ENCODE data around the gene TMTC1.

The TMTC1 gene

GRCh38 chr12:29639893-29640495 lies 143.7 kb downstream of the TMTC1 start:
- TF ChIP-seq FOXM1 (IDR thresholded peaks at IDR 0.05; ENCODE audit: borderline replicate concordance, low read depth), result no peak
- no peak for TF ChIP-seq EP300 (IDR thresholded peaks at IDR 0.05; ENCODE audit: borderline replicate concordance)
- TF ChIP-seq YY1 (IDR thresholded peaks at IDR 0.05; ENCODE audit: low read depth), result no peak
- no peak for TF ChIP-seq EGR1 (IDR thresholded peaks at IDR 0.05)
- no peak for TF ChIP-seq NFIC (IDR thresholded peaks at IDR 0.05)
- TF ChIP-seq TAF1 (IDR thresholded peaks at IDR 0.05; ENCODE audit: low read depth), result no peak
- no peak for TF ChIP-seq USF1 (IDR thresholded peaks at IDR 0.05)
- TF ChIP-seq TCF12 (IDR thresholded peaks at IDR 0.05; ENCODE audit: low read depth), result no peak
- TF ChIP-seq REST (IDR thresholded peaks at IDR 0.05; ENCODE audit: low read depth), result no peak
- TF ChIP-seq RAD21 (IDR thresholded peaks at IDR 0.05; ENCODE audit: low read depth), result no peak
- TF ChIP-seq TEAD4 (IDR thresholded peaks at IDR 0.05), result no peak
- TF ChIP-seq CREB1 (IDR thresholded peaks at IDR 0.05; ENCODE audit: low read depth), result no peak
- TF ChIP-seq ZBTB7A (IDR thresholded peaks at IDR 0.05; ENCODE audit: low read depth), result no peak
- no peak for TF ChIP-seq MAX (IDR thresholded peaks at IDR 0.05)
- TF ChIP-seq CEBPB (IDR thresholded peaks at IDR 0.05), result no peak

GRCh38 chr12:29638528-29638927 lies 145.2 kb downstream of the TMTC1 start:
- TF ChIP-seq TCF12 (IDR thresholded peaks at IDR 0.05; ENCODE audit: low read depth) (no peak), MAX (IDR thresholded peaks at IDR 0.05) (no peak), EGR1 (IDR thresholded peaks at IDR 0.05) (no peak), CEBPB (IDR thresholded peaks at IDR 0.05) (no peak)

GRCh38 chr12:29634057-29634456 lies 149.7 kb downstream of the TMTC1 start:
- no peak for TF ChIP-seq TEAD4 (IDR thresholded peaks at IDR 0.05)
- TF ChIP-seq REST (IDR thresholded peaks at IDR 0.05; ENCODE audit: low read depth), result no peak
- no peak for TF ChIP-seq CEBPB (IDR thresholded peaks at IDR 0.05)
- no peak for TF ChIP-seq TAF1 (IDR thresholded peaks at IDR 0.05; ENCODE audit: low read depth)
- TF ChIP-seq ZBTB7A (IDR thresholded peaks at IDR 0.05; ENCODE audit: low read depth), result no peak
- no peak for TF ChIP-seq EP300 (IDR thresholded peaks at IDR 0.05; ENCODE audit: borderline replicate concordance)
- TF ChIP-seq YY1 (IDR thresholded peaks at IDR 0.05; ENCODE audit: low read depth), result no peak

GRCh38 chr12:29627221-29627620 lies 156.5 kb downstream of the TMTC1 start:
- no peak for TF ChIP-seq FOXM1 (IDR thresholded peaks at IDR 0.05; ENCODE audit: borderline replicate concordance, low read depth)

GRCh38 chr12:29625359-29625953 lies 158.3 kb downstream of the TMTC1 start:
- no peak for TF ChIP-seq MAX (IDR thresholded peaks at IDR 0.05)
- no peak for TF ChIP-seq ZBTB7A (IDR thresholded peaks at IDR 0.05; ENCODE audit: low read depth)
- no peak for TF ChIP-seq CEBPB (IDR thresholded peaks at IDR 0.05)
- TF ChIP-seq TEAD4 (IDR thresholded peaks at IDR 0.05), result no peak
- TF ChIP-seq EGR1 (IDR thresholded peaks at IDR 0.05), result no peak
- no peak for TF ChIP-seq TAF1 (IDR thresholded peaks at IDR 0.05; ENCODE audit: low read depth)
- no peak for TF ChIP-seq CREB1 (IDR thresholded peaks at IDR 0.05; ENCODE audit: low read depth)
- TF ChIP-seq RAD21 (IDR thresholded peaks at IDR 0.05; ENCODE audit: low read depth), result no peak
- no peak for TF ChIP-seq EP300 (IDR thresholded peaks at IDR 0.05; ENCODE audit: borderline replicate concordance)
- no peak for TF ChIP-seq NFIC (IDR thresholded peaks at IDR 0.05)
- TF ChIP-seq FOXM1 (IDR thresholded peaks at IDR 0.05; ENCODE audit: borderline replicate concordance, low read depth), result no peak
- TF ChIP-seq REST (IDR thresholded peaks at IDR 0.05; ENCODE audit: low read depth), result no peak
- TF ChIP-seq YY1 (IDR thresholded peaks at IDR 0.05; ENCODE audit: low read depth), result no peak
- no peak for TF ChIP-seq TCF12 (IDR thresholded peaks at IDR 0.05; ENCODE audit: low read depth)
- TF ChIP-seq USF1 (IDR thresholded peaks at IDR 0.05), result no peak
